Pancreas (tissue), 10 donors: ENCODE data around the gene GABRA4. TPM values are rescaled to one million over a fixed set of nuclear protein-coding genes. Genes with fewer than 3 reads are reported as not detected.

Experiments used
- ATAC-seq, 4 donors: fragments of 200-7000 bp; cut with Tn5 transposase; one replicate each; pipeline versions ENCODE4 v1.8.0 to v1.9.1; 2020; ENCODE audit warnings: mild to moderate bottlenecking in 4 of 4, moderate library complexity in 4 of 4
- DNase-seq, 6 donors: peaks; one replicate each; pipeline ENCODE4 v3.0.0-alpha.2; 2020
- FAIRE-seq: peaks from 2 replicates; lab custom pipeline; 2012; peaks lifted over from hg19 to GRCh38; lab: Jason Lieb, UNC
- H3K27ac ChIP-seq, 4 donors: fragments of 200-600 bp; sonication (generic); 1 replicate in 3 of 4; 2 replicates in 1 of 4; pipeline versions ENCODE4 v1.5.0 to v1.8.0; 2020
- H3K27me3 ChIP-seq, 4 donors: fragments of 200-600 bp; one replicate each; pipeline ENCODE4 v1.8.0; 2021
- H3K36me3 ChIP-seq, 3 donors: fragments of 200-600 bp; sonication (generic) in 1 of 3; one replicate each; pipeline versions ENCODE4 v1.5.0 to v1.8.0; 2020 to 2021
- H3K4me1 ChIP-seq, 3 donors: fragments of 200-600 bp; one replicate each; pipeline ENCODE4 v1.8.0; 2021
- H3K4me3 ChIP-seq, 4 donors: fragments of 200-600 bp; sonication (generic) in 2 of 4; one replicate each; pipeline versions ENCODE4 v1.5.0 to v1.8.0; 2020 to 2021
- H3K9me3 ChIP-seq, 4 donors: fragments of 200-600 bp; one replicate each; pipeline ENCODE4 v1.8.0; 2021
- CTCF ChIP-seq, 4 donors: fragments of 200-600 bp; sonication (generic) in 3 of 4; IDR thresholded peaks; one replicate each; pipeline versions ENCODE4 v1.5.0 to v1.8.0; 2021; ENCODE audit warnings: antibody characterized with exemption in 4 of 4
- WGBS, 2 donors: extraction: QIAGEN DNeasy Blood & Tissue Kit; methylation state at CpG; one replicate each; pipeline ENCODE4 v1.1.7; 2013; 5-methylcytosine and 5-hydroxymethylcytosine counted together
- intact Hi-C, 3 donors: fragments of 100-400 bp; cut with DNase I; formaldehyde crosslinking; loops; one replicate each; pipeline versions ENCODE4 v1.11.1 to v1.14.2; 2022
- polyA plus RNA-seq, 2 donors: library from polyadenylated mRNA; stranded (reverse); fragments of 200-250 nt; gene quantifications; one replicate each; pipeline ENCODE4 v1.2.3, GENCODE V29; 2013
- total RNA-seq, 6 donors: library from RNA; stranded (reverse); fragmentation: NEBNext Ultra II Directional in 4 of 6; extraction: Animal tissue kit (Norgen Biotek cat#: 25700) in 4 of 6; gene quantifications; one replicate each; pipeline versions ENCODE4 v1.2.1 to v1.2.4, GENCODE V29; 2021 to 2023
- donor health status: healthy with polysubstance abuse.
- donor health status: DM: no; HTN: no; CAD: no; lungs with moderate emphysema.
- donor health status: DM: no; HTN: no; CAD: no.
- donor health status: control.
- donor health status: control.
- donor health status: Bipolar disorder and iron deficiency.
- donor health status: DM: yes; HTN: yes; CAD: no.
- donor health status: DM: no; HTN: no; CAD: no.
- donor health status: DM: no; HTN: no; CAD: no.
- donor health status: DM: yes; HTN: yes; CAD: no.

Gene GABRA4
- total and polyA plus RNA-seq, 8 donors: 0.03 to 0.14 (median 0.06) TPM; not detected in 4

DNA sequence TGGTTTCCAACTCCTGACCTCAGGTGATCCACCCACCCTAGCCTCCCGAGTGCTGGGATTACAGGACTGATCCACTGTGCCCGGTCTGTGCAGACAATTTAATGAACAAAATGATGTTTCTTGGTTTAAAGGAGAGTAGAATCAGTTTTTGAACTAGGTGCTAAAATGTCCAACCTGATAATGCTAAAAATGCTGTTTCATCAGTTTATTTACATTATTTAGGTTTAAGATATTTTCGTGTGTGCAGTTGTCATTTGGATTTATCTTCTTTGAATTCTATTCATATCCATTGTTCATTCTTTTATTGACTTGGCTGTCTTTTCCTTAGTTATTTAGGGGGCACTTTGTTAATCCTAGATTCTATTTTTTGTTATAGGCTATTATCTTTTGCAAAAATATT, 20.0 kb upstream of the GABRA4 start:
- no peak for FAIRE-seq
- Histone ChIP-seq H3K4me3 (no peak overlapping the region), H3K36me3 (no peaks in the 10 kb centered on the region), H3K9me3 (no peaks in the 10 kb centered on the region), H3K4me1 (no peaks in the 10 kb centered on the region), H3K27me3 (no peaks in the 10 kb centered on the region), H3K27ac (no peak overlapping the region)
- ATAC-seq: no peak
- TF ChIP-seq CTCF (IDR thresholded peaks at IDR 0.05): no peak
- 61 to 65% methylated on average over 3 of the region's 3 CpGs for WGBS, 2 donors
- intact Hi-C loops: no loop called here
- DNase-seq: no peak

GRCh38 chr4:47012676-47013075, 19.3 kb upstream of the GABRA4 start:
- intact Hi-C loops: no loop called here
- ATAC-seq: no peak
- no peak for FAIRE-seq
- no peak overlapping the region for H3K27ac ChIP-seq
- H3K36me3 ChIP-seq: no peaks in the 10 kb centered on the region
- H3K4me1 ChIP-seq: no peaks in the 10 kb centered on the region
- no peak overlapping the region for H3K4me3 ChIP-seq
- no peak for DNase-seq
- H3K9me3 ChIP-seq: no peaks in the 10 kb centered on the region
- TF ChIP-seq CTCF (IDR thresholded peaks at IDR 0.05): no peak
- no peaks in the 10 kb centered on the region for H3K27me3 ChIP-seq

- no peak for ATAC-seq
- TF ChIP-seq CTCF (IDR thresholded peaks at IDR 0.05): no peak
- no peak for DNase-seq
- no peak overlapping the region for H3K27ac ChIP-seq
- H3K4me1 ChIP-seq: no peaks in the 10 kb centered on the region
- intact Hi-C loops: no loop called here
- H3K36me3 ChIP-seq: no peaks in the 10 kb centered on the region
- no peaks in the 10 kb centered on the region for H3K9me3 ChIP-seq
- H3K4me3 ChIP-seq: no peak overlapping the region
- WGBS, 2 donors: 44 to 45% methylated on average over 2 of the region's 2 CpGs
- no peak for FAIRE-seq
- H3K27me3 ChIP-seq: no peaks in the 10 kb centered on the region
These were observed 17.6 kb upstream of the GABRA4 start for GRCh38 chr4:47010912-47011446.

DNA sequence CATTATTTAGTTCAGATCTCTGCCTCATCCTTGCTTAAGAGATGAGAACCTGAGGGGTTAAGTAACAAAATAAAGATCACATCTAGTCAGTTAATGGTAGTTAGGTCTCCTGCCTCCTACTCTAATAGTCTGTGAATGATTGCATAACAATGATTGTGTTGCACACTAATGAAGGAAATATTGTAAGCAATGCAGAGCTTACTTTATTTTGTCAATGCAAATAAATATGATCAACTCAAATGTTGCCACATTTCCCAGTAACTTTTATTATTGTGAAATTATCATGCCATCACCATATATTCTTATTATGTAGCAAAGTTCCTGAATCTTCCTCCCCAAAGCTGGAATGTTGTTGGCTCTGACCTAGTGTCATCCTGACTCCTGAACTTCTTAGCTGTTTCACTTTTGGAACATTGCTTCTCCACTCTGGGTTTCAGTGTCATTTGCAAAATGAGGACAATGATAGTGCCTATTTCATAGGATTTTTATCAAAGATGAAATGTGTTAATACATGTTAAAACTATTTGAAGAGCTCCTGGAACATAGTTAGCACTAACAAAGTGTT, 17.0 kb upstream of the GABRA4 start:
- FAIRE-seq (no peak), DNase-seq (no peak), ATAC-seq (no peak)
- Histone ChIP-seq H3K36me3 (no peaks in the 10 kb centered on the region), H3K27ac (no peak overlapping the region), H3K4me3 (no peak overlapping the region), H3K4me1 (no peaks in the 10 kb centered on the region), H3K9me3 (no peaks in the 10 kb centered on the region), H3K27me3 (no peaks in the 10 kb centered on the region)
- intact Hi-C loops: no loop called here
- no peak for TF ChIP-seq CTCF (IDR thresholded peaks at IDR 0.05)

DNA sequence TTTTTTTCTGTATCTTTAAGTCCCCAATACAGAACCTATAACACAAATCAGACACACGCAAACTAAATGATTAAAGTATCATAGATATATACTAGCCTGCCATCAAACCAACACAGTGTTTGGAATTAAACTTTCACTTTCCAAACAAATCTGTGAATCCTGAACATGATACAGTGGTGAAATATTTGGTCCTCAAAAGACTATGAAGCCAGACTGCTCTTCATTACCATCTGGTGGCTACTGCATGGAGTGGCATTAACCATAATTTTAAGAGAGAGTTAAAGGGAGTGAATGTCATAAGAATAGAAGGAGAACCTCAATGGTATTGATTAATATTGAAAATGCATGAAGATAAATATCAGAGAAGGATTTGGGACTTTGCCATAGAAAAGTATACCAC, 9.2 kb upstream of the GABRA4 start:
- 56 to 79% methylated on average over 1 of the region's 1 CpG for WGBS, 2 donors
- intact Hi-C loops: no loop called here
- ATAC-seq (no peak), DNase-seq (no peak), FAIRE-seq (no peak)
- no peak for TF ChIP-seq CTCF (IDR thresholded peaks at IDR 0.05)
- no peaks in the 10 kb centered on the region for H3K4me1 ChIP-seq
- no peak overlapping the region for H3K4me3 ChIP-seq
- H3K9me3 ChIP-seq: no peaks in the 10 kb centered on the region
- no peaks in the 10 kb centered on the region for H3K36me3 ChIP-seq
- no peak overlapping the region for H3K27ac ChIP-seq
- no peaks in the 10 kb centered on the region for H3K27me3 ChIP-seq
